RWPE2 (cell line): ENCODE data around the gene LIMS1.
"Not testable (repeated sequence)": the region's sequence is repeated elsewhere in the genome, so short reads cannot be mapped to it uniquely, and the experiment has no call there.

Source experiments
- ATAC-seq: fragments of 200-7000 bp; cut with Tn5 transposase; 3 replicates; pipeline ENCODE4 v1.9.1; 2021; ENCODE audit warnings: low read depth
- DNase-seq: peaks from one replicate; pipeline ENCODE4 v3.0.0-alpha.2; 2020; ENCODE audit warnings: low spot score
- H3K27ac ChIP-seq: fragments of 450-650 bp; 2 replicates; pipeline ENCODE4 v1.5.1; 2017; ENCODE audit warnings: mild to moderate bottlenecking; ENCODE audit not compliant: poor library complexity, severe bottlenecking
- H3K27me3 ChIP-seq: fragments of 250-450 bp; sonication (Bioruptor Pico); 2 replicates; pipeline ENCODE4 v1.5.1; 2021; ENCODE audit warnings: mild to moderate bottlenecking, moderate library complexity; ENCODE audit not compliant: insufficient read depth, poor library complexity, severe bottlenecking
- H3K36me3 ChIP-seq: fragments of 250-450 bp; sonication (Bioruptor Pico); 2 replicates; pipeline ENCODE4 v1.5.1; 2020; ENCODE audit warnings: low read depth, mild to moderate bottlenecking, moderate library complexity
- H3K4me1 ChIP-seq: fragments of 250-450 bp; sonication (Bioruptor Pico); 2 replicates; pipeline ENCODE4 v1.5.1; 2021; ENCODE audit warnings: mild to moderate bottlenecking, moderate library complexity; ENCODE audit not compliant: insufficient read depth, poor library complexity, severe bottlenecking
- H3K4me3 ChIP-seq: fragments of 250-450 bp; sonication (Bioruptor Pico); 2 replicates; pipeline ENCODE4 v1.5.1; 2021; ENCODE audit warnings: mild to moderate bottlenecking, moderate library complexity; ENCODE audit not compliant: severe bottlenecking
- H3K9me3 ChIP-seq: fragments of 250-450 bp; sonication (Bioruptor Pico); 2 replicates; pipeline ENCODE4 v1.5.1; 2021; ENCODE audit warnings: mild to moderate bottlenecking, moderate library complexity; ENCODE audit not compliant: severe bottlenecking
- CTCF ChIP-seq: fragments of 450-650 bp; IDR thresholded peaks from one replicate; pipeline ENCODE4 v1.5.1; 2017; ENCODE audit warnings: mild to moderate bottlenecking, moderate library complexity; ENCODE audit not compliant: poor library complexity, severe bottlenecking

LIMS1 gene

GRCh38 chr2:108512431-108512830 lies 21.8 kb upstream of the LIMS1 start:
- DNase-seq, H3K4me3 ChIP-seq, H3K36me3 ChIP-seq, ATAC-seq, H3K9me3 ChIP-seq, H3K27ac ChIP-seq, H3K27me3 ChIP-seq, H3K4me1 ChIP-seq: not testable (repeated sequence)

- H3K4me3 ChIP-seq, DNase-seq, H3K4me1 ChIP-seq, H3K36me3 ChIP-seq, H3K27me3 ChIP-seq, H3K9me3 ChIP-seq, ATAC-seq: not testable (repeated sequence)
- peak overlapping the region; percentile 49 for H3K27ac ChIP-seq
These were observed 19.8 kb upstream of the LIMS1 start for GRCh38 chr2:108514478-108514877.

GRCh38 chr2:108524688-108525087 lies 9.6 kb upstream of the LIMS1 start:
- H3K27ac ChIP-seq, H3K36me3 ChIP-seq, H3K27me3 ChIP-seq, H3K4me3 ChIP-seq, H3K4me1 ChIP-seq, DNase-seq, H3K9me3 ChIP-seq, ATAC-seq: not testable (repeated sequence)

- not testable (repeated sequence) for H3K9me3 ChIP-seq, H3K4me1 ChIP-seq, ATAC-seq, DNase-seq, H3K27me3 ChIP-seq, H3K27ac ChIP-seq, H3K36me3 ChIP-seq, H3K4me3 ChIP-seq
These were observed 9.0 kb upstream of the LIMS1 start for GRCh38 chr2:108525258-108525657.

GRCh38 chr2:108531674-108532055 lies 2.6 kb upstream of the LIMS1 start:
- ATAC-seq, result no peak
- H3K27ac ChIP-seq, result no peak overlapping the region
- no peak for TF ChIP-seq CTCF

GRCh38 chr2:108534584-108535356 lies 500 bp downstream of the LIMS1 start:
- Histone ChIP-seq H3K4me3 (peak overlapping the region; percentile 45), H3K9me3 (no peaks in the 10 kb centered on the region), H3K36me3 (no peaks in the 10 kb centered on the region), H3K4me1 (peaks cover 24% of the 10 kb centered on the region), H3K27ac (peak overlapping the region; percentile 95), H3K27me3 (no peaks in the 10 kb centered on the region)
- ATAC-seq (peak; percentile 10), DNase-seq (no peak)
- TF ChIP-seq CTCF, result no peak

More at GRCh38 chr2:108531674-108532055, 2.6 kb upstream of the LIMS1 start:
- Histone ChIP-seq H3K27me3 (no peaks in the 10 kb centered on the region), H3K36me3 (no peaks in the 10 kb centered on the region), H3K9me3 (no peaks in the 10 kb centered on the region), H3K4me3 (no peak overlapping the region), H3K4me1 (peaks cover 8% of the 10 kb centered on the region)
- no peak for DNase-seq

GRCh38 chr2:108535357-108535631 lies 1.0 kb downstream of the LIMS1 start:
- no peak for ATAC-seq
- no peaks in the 10 kb centered on the region for H3K27me3 ChIP-seq
- TF ChIP-seq CTCF, result no peak
- no peaks in the 10 kb centered on the region for H3K36me3 ChIP-seq
- no peaks in the 10 kb centered on the region for H3K9me3 ChIP-seq
- peak overlapping the region; percentile 95 for H3K27ac ChIP-seq
- H3K4me3 ChIP-seq, result peak overlapping the region; percentile 45
- peaks cover 24% of the 10 kb centered on the region for H3K4me1 ChIP-seq
- no peak for DNase-seq
